Measurements from ENCODE around the gene RERE. TPM values are rescaled to one million over a fixed set of nuclear protein-coding genes. Genes with fewer than 3 reads are reported as not detected.
A peak's percentile ranks its signal among the peaks of the same experiment; 100 is the strongest.

RERE gene
- polyA plus RNA-seq, 2 donors: 14.0 to 24.4 TPM

DNA sequence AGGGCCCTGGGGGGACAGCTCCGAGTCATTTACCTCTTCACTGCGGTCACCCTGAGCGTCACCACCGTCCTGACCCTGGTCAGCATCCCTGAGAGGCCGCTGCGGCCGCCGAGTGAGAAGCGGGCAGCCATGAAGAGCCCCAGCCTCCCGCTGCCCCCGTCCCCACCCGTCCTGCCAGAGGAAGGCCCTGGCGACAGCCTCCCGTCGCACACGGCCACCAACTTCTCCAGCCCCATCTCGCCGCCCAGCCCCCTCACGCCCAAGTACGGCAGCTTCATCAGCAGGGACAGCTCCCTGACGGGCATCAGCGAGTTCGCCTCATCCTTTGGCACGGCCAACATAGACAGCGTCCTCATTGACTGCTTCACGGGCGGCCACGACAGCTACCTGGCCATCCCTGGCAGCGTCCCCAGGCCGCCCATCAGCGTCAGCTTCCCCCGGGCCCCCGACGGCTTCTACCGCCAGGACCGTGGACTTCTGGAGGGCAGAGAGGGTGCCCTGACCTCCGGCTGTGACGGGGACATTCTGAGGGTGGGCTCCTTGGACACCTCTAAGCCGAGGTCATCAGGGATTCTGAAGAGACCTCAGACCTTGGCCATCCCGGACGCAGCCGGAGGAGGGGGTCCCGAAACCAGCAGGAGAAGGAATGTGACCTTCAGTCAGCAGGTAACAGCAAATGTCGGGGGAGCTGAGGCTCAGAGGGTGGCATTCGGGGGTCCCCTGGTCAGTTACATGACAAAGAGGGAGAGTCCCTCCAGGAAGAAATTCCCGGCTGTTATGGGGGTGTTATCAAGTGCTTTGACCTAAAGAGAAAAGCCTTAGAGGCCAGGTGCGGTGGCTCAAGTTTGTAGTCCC, 486.9 kb downstream of the RERE start:
- Histone ChIP-seq H3K4me3 (ENCODE audit: low read depth in 1 of 2, low read length in 2 of 2) (no peak overlapping the region), H3K27ac (ENCODE audit: low read depth in 2 of 2, low read length in 1 of 2) (no peak overlapping the region), H3K36me3 (ENCODE audit: control insufficient read depth in 2 of 2, insufficient read depth in 2 of 2, low read length in 1 of 2) (peaks cover 0 to 2% of the 10 kb centered on the region in 2 donors), H3K4me1 (ENCODE audit: control insufficient read depth in 2 of 2, insufficient read depth in 2 of 2, low read length in 1 of 2) (no peaks in the 10 kb centered on the region), H3K9me3 (ENCODE audit: control insufficient read depth in 2 of 2, insufficient read depth in 1 of 2, low read depth in 1 of 2, low read length in 1 of 2) (no peaks in the 10 kb centered on the region), H3K27me3 (ENCODE audit: control insufficient read depth in 1 of 2, insufficient read depth in 2 of 2, low read length in 2 of 2) (no peaks in the 10 kb centered on the region)
- WGBS, 2 donors: 92 to 94% methylated on average over 47 of the region's 47 CpGs

DNA sequence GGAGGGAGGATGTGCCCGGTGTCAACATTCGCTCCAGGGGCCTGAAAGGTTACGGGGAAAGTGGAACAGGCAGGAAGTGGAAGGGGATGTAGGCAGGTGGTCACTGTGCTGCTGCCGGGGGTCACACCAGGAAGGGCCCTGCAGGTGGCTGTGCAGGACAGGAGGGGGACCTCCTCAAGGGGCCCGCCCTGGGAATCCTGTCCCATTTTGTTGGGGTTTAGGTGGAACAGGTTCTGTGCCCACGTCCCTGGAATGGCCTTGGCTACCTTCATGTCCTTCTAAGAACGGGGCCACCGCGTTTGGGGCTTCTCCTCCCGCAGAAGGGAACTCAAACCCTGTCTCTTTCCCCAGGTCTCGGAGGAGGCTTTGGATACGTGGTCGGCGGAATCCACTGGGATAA, 487.6 kb downstream of the RERE start:
- 87 to 90% methylated on average over 14 of the region's 14 CpGs for WGBS, 2 donors
- Histone ChIP-seq H3K4me3 (ENCODE audit: low read depth in 1 of 2, low read length in 2 of 2) (no peak overlapping the region), H3K36me3 (ENCODE audit: control insufficient read depth in 2 of 2, insufficient read depth in 2 of 2, low read length in 1 of 2) (no peaks in the 10 kb centered on the region), H3K27me3 (ENCODE audit: control insufficient read depth in 1 of 2, insufficient read depth in 2 of 2, low read length in 2 of 2) (no peaks in the 10 kb centered on the region), H3K27ac (ENCODE audit: low read depth in 2 of 2, low read length in 1 of 2) (no peak overlapping the region), H3K9me3 (ENCODE audit: control insufficient read depth in 2 of 2, insufficient read depth in 1 of 2, low read depth in 1 of 2, low read length in 1 of 2) (no peaks in the 10 kb centered on the region), H3K4me1 (ENCODE audit: control insufficient read depth in 2 of 2, insufficient read depth in 2 of 2, low read length in 1 of 2) (no peaks in the 10 kb centered on the region)

DNA sequence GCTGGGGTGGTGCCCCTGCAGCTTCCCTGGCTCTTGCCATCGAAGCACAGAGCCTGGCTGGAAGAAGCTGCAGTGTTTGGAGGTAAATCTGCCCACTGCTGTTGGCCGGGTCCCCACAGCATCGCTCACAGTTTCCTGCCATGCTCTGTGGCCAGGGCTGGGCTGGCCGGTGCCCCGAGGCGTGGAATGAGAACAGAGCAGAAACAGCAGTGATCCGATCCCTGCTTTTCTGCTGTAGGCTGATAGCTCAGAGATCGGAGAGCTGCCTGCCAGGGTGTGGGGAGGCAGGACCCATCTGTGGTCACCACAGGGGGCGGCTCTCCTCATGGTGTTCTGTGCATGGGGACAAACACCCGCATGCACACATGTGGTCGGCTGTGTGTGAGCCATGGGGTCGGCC, 488.0 kb downstream of the RERE start:
- Histone ChIP-seq H3K4me1 (ENCODE audit: control insufficient read depth in 2 of 2, insufficient read depth in 2 of 2, low read length in 1 of 2) (no peaks in the 10 kb centered on the region), H3K4me3 (ENCODE audit: low read depth in 1 of 2, low read length in 2 of 2) (no peak overlapping the region)
- WGBS, 2 donors: 77 to 81% methylated on average over 12 of the region's 12 CpGs

DNA sequence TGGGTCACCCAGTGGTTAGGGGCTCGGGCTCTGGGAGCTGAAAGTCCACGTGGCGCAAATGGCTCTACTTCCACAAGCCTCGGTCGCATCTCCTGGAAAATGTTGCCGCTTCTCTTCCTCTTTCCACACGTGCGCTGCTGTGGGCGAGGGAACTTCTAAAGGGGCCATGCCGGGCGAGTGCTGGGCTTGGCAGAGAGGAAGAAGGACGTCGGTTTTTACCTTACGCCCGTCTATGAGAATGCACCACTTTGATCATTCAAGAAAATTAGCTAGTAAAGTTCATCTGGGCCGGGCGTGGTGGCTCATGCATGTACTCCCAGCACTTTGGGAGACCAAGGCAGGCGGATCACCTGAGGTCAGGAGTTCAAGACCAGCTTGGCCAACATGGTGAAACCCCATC, 489.2 kb downstream of the RERE start:
- Histone ChIP-seq H3K36me3 (ENCODE audit: control insufficient read depth in 2 of 2, insufficient read depth in 2 of 2, low read length in 1 of 2) (no peaks in the 10 kb centered on the region), H3K9me3 (ENCODE audit: control insufficient read depth in 2 of 2, insufficient read depth in 1 of 2, low read depth in 1 of 2, low read length in 1 of 2) (no peaks in the 10 kb centered on the region), H3K4me1 (ENCODE audit: control insufficient read depth in 2 of 2, insufficient read depth in 2 of 2, low read length in 1 of 2) (no peaks in the 10 kb centered on the region), H3K27me3 (ENCODE audit: control insufficient read depth in 1 of 2, insufficient read depth in 2 of 2, low read length in 2 of 2) (no peaks in the 10 kb centered on the region), H3K4me3 (ENCODE audit: low read depth in 1 of 2, low read length in 2 of 2) (no peak overlapping the region), H3K27ac (ENCODE audit: low read depth in 2 of 2, low read length in 1 of 2) (no peak overlapping the region)
- WGBS, 2 donors: 94 to 96% methylated on average over 17 to 18 of the region's 18 CpGs

More for the DNA sequence above, 488.0 kb downstream of the RERE start:
- H3K36me3 ChIP-seq (ENCODE audit: control insufficient read depth in 2 of 2, insufficient read depth in 2 of 2, low read length in 1 of 2): no peaks in the 10 kb centered on the region
- no peak overlapping the region for H3K27ac ChIP-seq (ENCODE audit: low read depth in 2 of 2, low read length in 1 of 2)
- no peaks in the 10 kb centered on the region for H3K27me3 ChIP-seq (ENCODE audit: control insufficient read depth in 1 of 2, insufficient read depth in 2 of 2, low read length in 2 of 2)
- no peaks in the 10 kb centered on the region for H3K9me3 ChIP-seq (ENCODE audit: control insufficient read depth in 2 of 2, insufficient read depth in 1 of 2, low read depth in 1 of 2, low read length in 1 of 2)

- no peak overlapping the region for H3K4me3 ChIP-seq (ENCODE audit: low read depth in 1 of 2, low read length in 2 of 2)
- 93% methylated on average over 13 of the region's 13 CpGs for WGBS, 2 donors
- H3K4me1 ChIP-seq (ENCODE audit: control insufficient read depth in 2 of 2, insufficient read depth in 2 of 2, low read length in 1 of 2): no peaks in the 10 kb centered on the region
- H3K27me3 ChIP-seq (ENCODE audit: control insufficient read depth in 1 of 2, insufficient read depth in 2 of 2, low read length in 2 of 2): no peaks in the 10 kb centered on the region
- no peaks in the 10 kb centered on the region for H3K36me3 ChIP-seq (ENCODE audit: control insufficient read depth in 2 of 2, insufficient read depth in 2 of 2, low read length in 1 of 2)
- H3K9me3 ChIP-seq (ENCODE audit: control insufficient read depth in 2 of 2, insufficient read depth in 1 of 2, low read depth in 1 of 2, low read length in 1 of 2): no peaks in the 10 kb centered on the region
- H3K27ac ChIP-seq (ENCODE audit: low read depth in 2 of 2, low read length in 1 of 2): no peak overlapping the region
Measured at GRCh38 chr1:8326265-8326664, 491.2 kb downstream of the RERE start.

GRCh38 chr1:8325771-8326170, 491.7 kb downstream of the RERE start:
- H3K27ac ChIP-seq (ENCODE audit: low read depth in 2 of 2, low read length in 1 of 2): no peak overlapping the region
- 92 to 94% methylated on average over 21 of the region's 21 CpGs for WGBS, 2 donors
- H3K4me3 ChIP-seq (ENCODE audit: low read depth in 1 of 2, low read length in 2 of 2): no peak overlapping the region
- H3K9me3 ChIP-seq (ENCODE audit: control insufficient read depth in 2 of 2, insufficient read depth in 1 of 2, low read depth in 1 of 2, low read length in 1 of 2): no peaks in the 10 kb centered on the region
- H3K4me1 ChIP-seq (ENCODE audit: control insufficient read depth in 2 of 2, insufficient read depth in 2 of 2, low read length in 1 of 2): no peaks in the 10 kb centered on the region
- H3K27me3 ChIP-seq (ENCODE audit: control insufficient read depth in 1 of 2, insufficient read depth in 2 of 2, low read length in 2 of 2): no peaks in the 10 kb centered on the region
- H3K36me3 ChIP-seq (ENCODE audit: control insufficient read depth in 2 of 2, insufficient read depth in 2 of 2, low read length in 1 of 2): no peaks in the 10 kb centered on the region

- 85 to 87% methylated on average over 31 to 32 of the region's 32 CpGs for WGBS, 2 donors
- Histone ChIP-seq H3K27ac (ENCODE audit: low read depth in 2 of 2, low read length in 1 of 2) (no peak overlapping the region), H3K9me3 (ENCODE audit: control insufficient read depth in 2 of 2, insufficient read depth in 1 of 2, low read depth in 1 of 2, low read length in 1 of 2) (no peaks in the 10 kb centered on the region), H3K27me3 (ENCODE audit: control insufficient read depth in 1 of 2, insufficient read depth in 2 of 2, low read length in 2 of 2) (no peaks in the 10 kb centered on the region), H3K4me1 (ENCODE audit: control insufficient read depth in 2 of 2, insufficient read depth in 2 of 2, low read length in 1 of 2) (no peaks in the 10 kb centered on the region), H3K4me3 (ENCODE audit: low read depth in 1 of 2, low read length in 2 of 2) (no peak overlapping the region), H3K36me3 (ENCODE audit: control insufficient read depth in 2 of 2, insufficient read depth in 2 of 2, low read length in 1 of 2) (no peaks in the 10 kb centered on the region)
Measured at GRCh38 chr1:8324176-8324810, 493.1 kb downstream of the RERE start.

- 73 to 75% methylated on average over 11 of the region's 11 CpGs for WGBS, 2 donors
- no peaks in the 10 kb centered on the region for H3K27me3 ChIP-seq (ENCODE audit: control insufficient read depth in 1 of 2, insufficient read depth in 2 of 2, low read length in 2 of 2)
- no peaks in the 10 kb centered on the region for H3K4me1 ChIP-seq (ENCODE audit: control insufficient read depth in 2 of 2, insufficient read depth in 2 of 2, low read length in 1 of 2)
- H3K9me3 ChIP-seq (ENCODE audit: control insufficient read depth in 2 of 2, insufficient read depth in 1 of 2, low read depth in 1 of 2, low read length in 1 of 2): no peaks in the 10 kb centered on the region
- no peaks in the 10 kb centered on the region for H3K36me3 ChIP-seq (ENCODE audit: control insufficient read depth in 2 of 2, insufficient read depth in 2 of 2, low read length in 1 of 2)
- H3K4me3 ChIP-seq (ENCODE audit: low read depth in 1 of 2, low read length in 2 of 2): no peak overlapping the region
- no peak overlapping the region for H3K27ac ChIP-seq (ENCODE audit: low read depth in 2 of 2, low read length in 1 of 2)
Measured at GRCh38 chr1:8323706-8324105, 493.7 kb downstream of the RERE start.

DNA sequence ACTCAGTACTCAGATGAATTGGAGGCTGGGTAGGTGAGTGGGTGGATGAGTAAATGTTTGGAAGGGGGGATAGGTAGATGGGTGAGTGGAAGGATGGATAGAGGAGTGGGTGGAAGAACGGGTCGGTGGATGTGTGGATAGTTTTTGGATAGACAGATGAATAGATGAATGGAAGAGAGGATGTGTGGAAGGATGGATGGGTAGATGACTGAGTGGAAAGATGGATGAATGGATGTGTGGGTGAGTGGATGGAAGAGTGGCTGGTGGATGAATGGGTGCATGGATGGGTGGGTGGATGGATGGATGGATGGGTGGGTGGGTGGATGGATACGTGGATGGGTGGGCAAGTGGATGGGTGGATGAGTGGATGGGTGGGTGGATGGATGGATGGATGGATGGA, 495.8 kb downstream of the RERE start:
- peaks cover 2 to 5% of the 10 kb centered on the region in 2 donors for H3K4me1 ChIP-seq (ENCODE audit: control insufficient read depth in 2 of 2, insufficient read depth in 2 of 2, low read length in 1 of 2)
- H3K36me3 ChIP-seq (ENCODE audit: control insufficient read depth in 2 of 2, insufficient read depth in 2 of 2, low read length in 1 of 2): no peaks in the 10 kb centered on the region
- 87 to 90% methylated on average over 3 of the region's 3 CpGs for WGBS, 2 donors
- no peaks in the 10 kb centered on the region for H3K27me3 ChIP-seq (ENCODE audit: control insufficient read depth in 1 of 2, insufficient read depth in 2 of 2, low read length in 2 of 2)
- no peaks in the 10 kb centered on the region for H3K9me3 ChIP-seq (ENCODE audit: control insufficient read depth in 2 of 2, insufficient read depth in 1 of 2, low read depth in 1 of 2, low read length in 1 of 2)
- H3K4me3 ChIP-seq (ENCODE audit: low read depth in 1 of 2, low read length in 2 of 2): no peak overlapping the region
- no peak overlapping the region for H3K27ac ChIP-seq (ENCODE audit: low read depth in 2 of 2, low read length in 1 of 2)

DNA sequence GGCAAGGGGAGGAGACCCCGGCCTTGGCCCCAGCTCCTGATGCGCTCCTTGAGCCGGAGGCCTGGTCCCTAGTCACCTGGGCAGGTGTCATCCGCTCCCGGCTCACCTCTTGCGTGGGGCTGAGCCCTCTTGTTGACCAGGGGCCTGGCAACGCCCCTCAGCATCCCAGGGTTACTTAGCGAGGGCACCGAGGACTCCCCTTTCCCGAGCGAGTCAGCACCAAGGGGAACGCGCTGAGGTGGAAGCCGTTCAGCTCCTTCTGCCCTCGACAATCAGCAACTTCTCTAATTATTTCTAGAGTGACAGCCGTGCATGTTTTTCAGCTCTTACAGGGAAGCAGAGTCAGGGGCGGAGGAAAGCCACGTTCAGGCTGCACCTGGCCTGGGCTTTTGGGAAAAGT, 499.0 kb downstream of the RERE start:
- no peak overlapping the region for H3K27ac ChIP-seq (ENCODE audit: low read depth in 2 of 2, low read length in 1 of 2)
- WGBS, 2 donors: 16 to 17% methylated on average over 18 of the region's 18 CpGs

More for the DNA sequence above, 499.0 kb downstream of the RERE start:
- H3K27me3 ChIP-seq (ENCODE audit: control insufficient read depth in 1 of 2, insufficient read depth in 2 of 2, low read length in 2 of 2): no peaks in the 10 kb centered on the region
- no peaks in the 10 kb centered on the region for H3K9me3 ChIP-seq (ENCODE audit: control insufficient read depth in 2 of 2, insufficient read depth in 1 of 2, low read depth in 1 of 2, low read length in 1 of 2)
- no peaks in the 10 kb centered on the region for H3K36me3 ChIP-seq (ENCODE audit: control insufficient read depth in 2 of 2, insufficient read depth in 2 of 2, low read length in 1 of 2)
- H3K4me1 ChIP-seq (ENCODE audit: control insufficient read depth in 2 of 2, insufficient read depth in 2 of 2, low read length in 1 of 2): peaks cover 2 to 5% of the 10 kb centered on the region in 2 donors
- H3K4me3 ChIP-seq (ENCODE audit: low read depth in 1 of 2, low read length in 2 of 2): peak overlapping the region; percentile 45 to 58
